Mammary epithelial cell (primary cell): Measurements from ENCODE around the gene ARG2.

Experiments used
- CTCF ChIP-seq, 2 donors: IDR thresholded peaks in 1 of 2; conservative IDR thresholded peaks in 1 of 2; 2 replicates each; pipeline ENCODE4 v1.5.1; 2011 to 2012; ENCODE audit warnings: inconsistent platforms in 2 of 2, low read length in 2 of 2, mild to moderate bottlenecking in 2 of 2, control low read depth in 1 of 2, low read depth in 1 of 2; ENCODE audit not compliant: insufficient read depth in 1 of 2; ENCODE audit errors: extremely low read depth in 1 of 2
- EZH2 ChIP-seq: IDR thresholded peaks from 2 replicates; pipeline ENCODE4 v1.6.1; 2012; ENCODE audit warnings: low read length, inconsistent platforms, borderline replicate concordance

GRCh38 chr14:67577181-67577808, 42.4 kb upstream of the ARG2 start:
- TF ChIP-seq CTCF (conservative IDR thresholded peaks at IDR 0.05 in 1 of 2, IDR thresholded peaks at IDR 0.05 in 1 of 2; ENCODE audit: extremely low read depth in 1 of 2, insufficient read depth in 1 of 2, low read depth in 1 of 2, low read length in 2 of 2) (no peak), EZH2 (no peak)
